H1 (cell line): Measurements from ENCODE around the gene PDCD10. TPM values are rescaled to one million over a fixed set of nuclear protein-coding genes. Genes with fewer than 3 reads are reported as not detected.

Experiments used
- CTCF ChIA-PET: fragments of 300-600 bp; sonication (Branson Sonifier 250); formaldehyde crosslinking; loops from one replicate; lab custom pipeline; 2021; ENCODE audit not compliant: partially characterized antibody; lab: Charles Lee
- POLR2A ChIA-PET: fragments of 300-600 bp; sonication (Branson Sonifier 250); formaldehyde crosslinking; loops from one replicate; lab custom pipeline; 2021; ENCODE audit warnings: inconsistent platforms; ENCODE audit not compliant: partially characterized antibody; lab: Charles Lee
- DNase-seq, 2 experiments: peaks; one replicate each; pipeline versions ENCODE4 v3.0.0 to v3.0.0-alpha.2; 2010 to 2022; ENCODE audit warnings: low spot score in 2 of 2, low read depth in 1 of 2, mixed read lengths in 1 of 2
- FAIRE-seq: peaks from 2 replicates; lab custom pipeline; 2011; peaks lifted over from hg19 to GRCh38; lab: Jason Lieb, UNC
- H2AFZ ChIP-seq: 2 replicates; pipeline ENCODE4 v1.8.1; 2012; ENCODE audit warnings: low read length, inconsistent platforms
- H2AK5ac ChIP-seq: 2 replicates; pipeline ENCODE4 v1.6.1; 2013; ENCODE audit warnings: low read depth, low read length
- H2BK120ac ChIP-seq: replicated peaks from 2 replicates; pipeline ENCODE3; 2013; ENCODE audit warnings: low read depth, low read length, inconsistent platforms
- H2BK12ac ChIP-seq: 2 replicates; pipeline ENCODE4 v1.6.1; 2013; ENCODE audit warnings: low read depth, low read length
- H2BK15ac ChIP-seq: 2 replicates; pipeline ENCODE4 v1.6.1; 2013; ENCODE audit warnings: low read length
- H2BK20ac ChIP-seq: 2 replicates; pipeline ENCODE4 v1.6.1; 2013; ENCODE audit warnings: low read length
- H2BK5ac ChIP-seq: 2 replicates; pipeline ENCODE4 v1.6.1; 2013; ENCODE audit warnings: low read depth, low read length
- H3K14ac ChIP-seq: 2 replicates; pipeline ENCODE4 v1.6.1; 2013; ENCODE audit warnings: inconsistent platforms; ENCODE audit not compliant: insufficient read length
- H3K18ac ChIP-seq: 2 replicates; pipeline ENCODE4 v1.6.1; 2013; ENCODE audit warnings: low read length; ENCODE audit errors: extremely low read depth
- H3K23ac ChIP-seq: 2 replicates; pipeline ENCODE4 v1.6.1; 2013; ENCODE audit warnings: inconsistent platforms; ENCODE audit not compliant: insufficient read length
- H3K23me2 ChIP-seq: 2 replicates; pipeline ENCODE4 v1.6.1; 2013; ENCODE audit warnings: low read depth, low read length
- H3K27ac ChIP-seq: 2 replicates; pipeline ENCODE4 v1.6.1; 2011; ENCODE audit warnings: low read depth, low read length, inconsistent platforms
- H3K27me3 ChIP-seq, 4 experiments: replicated peaks in 1 of 4; 1 replicate in 1 of 4; 2 replicates in 3 of 4; pipeline versions ENCODE4 v1.6.1 to v1.8.1; 2011 to 2013; ENCODE audit warnings: low read length in 3 of 4, mild to moderate bottlenecking in 3 of 4, inconsistent platforms in 2 of 4, mixed read lengths in 2 of 4, moderate library complexity in 1 of 4; ENCODE audit not compliant: control insufficient read depth in 3 of 4, insufficient read depth in 3 of 4; ENCODE audit errors: extremely low read depth in 1 of 4
- H3K36me3 ChIP-seq, 4 experiments: 2 replicates each; pipeline versions ENCODE4 v1.6.1 to v1.8.1; 2011 to 2013; ENCODE audit warnings: mild to moderate bottlenecking in 4 of 4, low read length in 3 of 4, moderate library complexity in 2 of 4, control low read depth in 1 of 4, inconsistent platforms in 1 of 4; ENCODE audit not compliant: insufficient read depth in 4 of 4, control insufficient read depth in 2 of 4
- H3K4ac ChIP-seq: replicated peaks from 2 replicates; pipeline ENCODE3; 2013; ENCODE audit warnings: low read length, low read depth, mixed read lengths, inconsistent platforms; ENCODE audit not compliant: insufficient read length
- H3K4me1 ChIP-seq, 4 experiments: replicated peaks in 1 of 4; 1 replicate in 1 of 4; 2 replicates in 3 of 4; pipeline versions ENCODE4 v1.6.1 to v1.8.1; 2011 to 2013; ENCODE audit warnings: low read length in 3 of 4, inconsistent platforms in 2 of 4, mixed read lengths in 1 of 4; ENCODE audit not compliant: insufficient read depth in 4 of 4, control insufficient read depth in 3 of 4
- H3K4me2 ChIP-seq, 2 experiments: 2 replicates each; pipeline versions ENCODE4 v1.6.1 to v1.8.1; 2011 to 2013; ENCODE audit warnings: low read depth in 2 of 2, low read length in 2 of 2, control low read depth in 1 of 2, inconsistent platforms in 1 of 2, mild to moderate bottlenecking in 1 of 2; ENCODE audit not compliant: insufficient read depth in 1 of 2
- H3K4me3 ChIP-seq, 4 experiments: fragments of 200-600, 300-600 bp in 1 of 4; sonication (generic), shearing (Covaris generic), sonication (Bioruptor Twin) in 1 of 4; 2 replicates each; pipeline versions ENCODE4 v1.5.1 to v1.8.1; 2011 to 2016; ENCODE audit warnings: low read length in 4 of 4, low read depth in 3 of 4, control low read depth in 2 of 4, inconsistent platforms in 2 of 4, mild to moderate bottlenecking in 2 of 4, mixed read lengths in 1 of 4, moderate library complexity in 1 of 4; ENCODE audit not compliant: insufficient read depth in 2 of 4; ENCODE audit errors: extremely low read depth in 1 of 4
- H3K56ac ChIP-seq: replicated peaks from 2 replicates; pipeline ENCODE3; 2013; ENCODE audit warnings: low read depth, mild to moderate bottlenecking, mixed read lengths, low read length, inconsistent platforms; ENCODE audit not compliant: insufficient read length
- H3K79me1 ChIP-seq: 2 replicates; pipeline ENCODE4 v1.6.1; 2013; ENCODE audit warnings: low read depth, low read length, control low read depth
- H3K79me2 ChIP-seq, 2 experiments: 2 replicates each; pipeline versions ENCODE4 v1.6.1 to v1.8.1; 2012 to 2013; ENCODE audit warnings: low read length in 2 of 2, mild to moderate bottlenecking in 2 of 2, inconsistent platforms in 1 of 2; ENCODE audit not compliant: insufficient read depth in 2 of 2, control insufficient read depth in 1 of 2
- H3K9ac ChIP-seq, 4 experiments: replicated peaks in 1 of 4; 1 replicate in 1 of 4; 2 replicates in 3 of 4; pipeline versions ENCODE4 v1.6.1 to v1.8.1; 2011 to 2013; ENCODE audit warnings: low read depth in 3 of 4, low read length in 3 of 4, control low read depth in 2 of 4, mild to moderate bottlenecking in 2 of 4, moderate library complexity in 2 of 4, inconsistent platforms in 1 of 4; ENCODE audit errors: extremely low read depth in 1 of 4
- H3K9me3 ChIP-seq, 2 experiments: 2 replicates each; pipeline versions ENCODE4 v1.6.1 to v1.8.1; 2012 to 2013; ENCODE audit warnings: mild to moderate bottlenecking in 2 of 2, moderate library complexity in 2 of 2, control low read depth in 1 of 2, inconsistent platforms in 1 of 2, low read depth in 1 of 2, low read length in 1 of 2, mixed read lengths in 1 of 2; ENCODE audit not compliant: insufficient read depth in 2 of 2
- H4K20me1 ChIP-seq, 2 experiments: replicated peaks in 1 of 2; 2 replicates each; pipeline versions ENCODE3 to v1.8.1; 2011 to 2013; ENCODE audit warnings: inconsistent platforms in 2 of 2, low read length in 2 of 2, mild to moderate bottlenecking in 1 of 2; ENCODE audit not compliant: insufficient read depth in 2 of 2, control insufficient read depth in 1 of 2
- H4K5ac ChIP-seq: 2 replicates; pipeline ENCODE4 v1.6.1; 2013; ENCODE audit warnings: low read length, low read depth, mixed read lengths, inconsistent platforms; ENCODE audit not compliant: insufficient read length
- H4K8ac ChIP-seq: 2 replicates; pipeline ENCODE4 v1.8.0; 2013; ENCODE audit warnings: mild to moderate bottlenecking, moderate library complexity, low read length, inconsistent platforms; ENCODE audit not compliant: insufficient read depth; ENCODE audit errors: extremely low read depth
- H4K91ac ChIP-seq: replicated peaks from 2 replicates; pipeline ENCODE3; 2013; ENCODE audit warnings: low read length, mixed read lengths, inconsistent platforms; ENCODE audit not compliant: insufficient read length
- BACH1 ChIP-seq: IDR thresholded peaks from 2 replicates; pipeline ENCODE4 v1.6.1; 2012; ENCODE audit warnings: low read length, improper control_type of control experiment
- CEBPB ChIP-seq: IDR thresholded peaks from 2 replicates; pipeline ENCODE4 v1.6.1; 2012; ENCODE audit warnings: low read depth, low read length
- CHD1 ChIP-seq: IDR thresholded peaks from 2 replicates; pipeline ENCODE4 v1.6.1; 2012; ENCODE audit warnings: low read depth, low read length, improper control_type of control experiment
- CREB1 ChIP-seq: IDR thresholded peaks from 2 replicates; pipeline ENCODE4 v1.6.1; 2012; ENCODE audit warnings: inconsistent platforms
- CTBP2 ChIP-seq: IDR thresholded peaks from 2 replicates; pipeline ENCODE4 v1.7.0; 2011; ENCODE audit warnings: borderline replicate concordance, mild to moderate bottlenecking, moderate library complexity, mixed read lengths, low read length; ENCODE audit not compliant: insufficient read depth, insufficient read length
- EGR1 ChIP-seq: IDR thresholded peaks from 2 replicates; pipeline ENCODE4 v1.6.1; 2011; ENCODE audit warnings: low read depth, low read length, borderline replicate concordance
- GTF2F1 ChIP-seq: IDR thresholded peaks from 2 replicates; pipeline ENCODE4 v1.6.1; 2012; ENCODE audit warnings: low read depth, low read length, improper control_type of control experiment, borderline replicate concordance
- JUN ChIP-seq: IDR thresholded peaks from 2 replicates; pipeline ENCODE4 v1.6.1; 2011; ENCODE audit warnings: low read depth, mild to moderate bottlenecking, improper control_type of control experiment, low read length
- POLR2A ChIP-seq, 2 experiments: IDR thresholded peaks; 1 replicate in 1 of 2; 2 replicates in 1 of 2; pipeline ENCODE4 v1.6.1; 2011; ENCODE audit warnings: low read depth in 2 of 2, low read length in 2 of 2, mild to moderate bottlenecking in 2 of 2; ENCODE audit errors: control extremely low read depth in 1 of 2
- POLR2AphosphoS5 ChIP-seq: IDR thresholded peaks from 2 replicates; pipeline ENCODE4 v1.6.1; 2011; ENCODE audit warnings: low read depth, low read length
- TAF1 ChIP-seq: IDR thresholded peaks from 2 replicates; pipeline ENCODE4 v1.6.1; 2011; ENCODE audit warnings: mild to moderate bottlenecking, low read depth, low read length
- YY1 ChIP-seq: IDR thresholded peaks from 2 replicates; pipeline ENCODE4 v1.6.1; 2011; ENCODE audit warnings: low read depth, mild to moderate bottlenecking, low read length
- WGBS, 2 experiments: shearing (Covaris generic) in 1 of 2; methylation state at CpG; one replicate each; pipeline versions ENCODE4 v1.1.6 to v1.1.7; 2013 to 2015; ENCODE audit warnings: low lambda C conversion rate in 2 of 2, mixed read lengths in 2 of 2, inconsistent platforms in 1 of 2, low coverage in 1 of 2, missing lambda C conversion rate in 1 of 2; ENCODE audit not compliant: insufficient replicate concordance in 2 of 2, insufficient coverage in 1 of 2, insufficient read length in 1 of 2; ENCODE audit errors: extremely low coverage in 1 of 2, missing lambda C conversion rate in 1 of 2; 5-methylcytosine and 5-hydroxymethylcytosine counted together
- polyA plus RNA-seq, 7 experiments: library from polyadenylated mRNA; depleted of rRNA in 3 of 7; stranded (reverse) in 5 of 7; unstranded in 2 of 7; fragments of >200 nt in 5 of 7; fragments of 200-250 nt in 2 of 7; gene quantifications; 1 replicate in 5 of 7; 2 replicates in 1 of 7; 4 replicates in 1 of 7; pipeline versions ENCODE4 v1.2.1 to v1.2.3, GENCODE V29; 2011 to 2013; ENCODE audit warnings: missing spikeins in 2 of 7, mixed read lengths in 2 of 7
- total RNA-seq: library from RNA; stranded (reverse); fragmentation: NEBNext Ultra II Directional; extraction: Animal tissue kit (Norgen Biotek cat#: 25700); gene quantifications from 2 replicates; pipeline ENCODE4 v1.2.1, GENCODE V29; 2021
- TF ChIP-seq, protein P1 (sequence below): IDR thresholded peaks from 2 replicates; pipeline ENCODE4 v1.6.1; 2011; ENCODE audit warnings: low read length, improper control_type of control experiment
- TF ChIP-seq, protein P2 (sequence below): IDR thresholded peaks from 2 replicates; pipeline ENCODE4 v1.6.1; 2011; ENCODE audit warnings: low read depth, mild to moderate bottlenecking, low read length; ENCODE audit not compliant: insufficient read depth

PDCD10 gene
- total and polyA plus RNA-seq, 2 of the 8 experiments (the other 6 are each of a cell fraction or from before 2014, with no cell fraction given): 52.0 to 76.6 TPM

GRCh38 chr3:167709690-167710089 is 25.0 kb downstream of the PDCD10 start:
- Histone ChIP-seq H3K27ac (no peak overlapping the region), H3K9ac (no peak overlapping the region), H3K27me3 (no peaks in the 10 kb centered on the region), H3K4me2 (no peak overlapping the region), H3K4me3 (no peak overlapping the region), H3K56ac (no peak overlapping the region), H2AFZ (no peak overlapping the region), H3K79me1 (peaks cover 2% of the 10 kb centered on the region), H2BK12ac (0 out of 2 replicates have a peak overlapping the region, but pooled peaks have one; percentile 44), H2BK20ac (no peak overlapping the region), H4K91ac (no peak overlapping the region), H3K9me3 (no peaks in the 10 kb centered on the region), H3K23ac (no peak overlapping the region), H4K5ac (no peak overlapping the region), H3K14ac (no peak overlapping the region), H3K18ac (no peak overlapping the region), H3K23me2 (no peaks in the 10 kb centered on the region), H4K8ac (no peak overlapping the region), H2BK15ac (no peak overlapping the region), H2BK120ac (no peak overlapping the region), H4K20me1 (peaks cover 0 to 2% of the 10 kb centered on the region in 2 experiments), H3K36me3 (peaks cover 2 to 30% (median 8%) of the 10 kb centered on the region in 4 experiments; a peak in 7 of 8 replicates), H3K79me2 (peaks cover 0 to 85% of the 10 kb centered on the region in 2 experiments; a peak in 3 of 4 replicates), H3K4ac (no peak overlapping the region), H3K4me1 (no peaks in the 10 kb centered on the region), H2AK5ac (no peak overlapping the region), H2BK5ac (no peak overlapping the region; the same call in 1 of the 2 replicates)
- no peak for FAIRE-seq
- WGBS, 2 experiments: 97% methylated on average over 4 of the region's 4 CpGs; no CpG with 5 or more reads in 1 of the 2 experiments
- ChIA-PET CTCF (interaction anchor here (1.6 to 2.3 kb wide), 4 partner anchors 26 to 301 kb away, joined by 4 to 5 read pairs (median 4); no protein-coding TSS in a partner anchor), POLR2A (no interaction called here)
- DNase-seq: no peak
- TF ChIP-seq CEBPB (no peak), POLR2A (IDR thresholded peaks at IDR 0.05; ENCODE audit: control extremely low read depth in 1 of 2, low read depth in 2 of 2, low read length in 2 of 2) (no peak), JUN (no peak), CREB1 (no peak), EGR1 (no peak), TAF1 (no peak), BACH1 (no peak), GTF2F1 (no peak), POLR2AphosphoS5 (no peak), YY1 (no peak), CTBP2 (no peak), CHD1 (no peak)
- TF ChIP-seq, protein P1, sequence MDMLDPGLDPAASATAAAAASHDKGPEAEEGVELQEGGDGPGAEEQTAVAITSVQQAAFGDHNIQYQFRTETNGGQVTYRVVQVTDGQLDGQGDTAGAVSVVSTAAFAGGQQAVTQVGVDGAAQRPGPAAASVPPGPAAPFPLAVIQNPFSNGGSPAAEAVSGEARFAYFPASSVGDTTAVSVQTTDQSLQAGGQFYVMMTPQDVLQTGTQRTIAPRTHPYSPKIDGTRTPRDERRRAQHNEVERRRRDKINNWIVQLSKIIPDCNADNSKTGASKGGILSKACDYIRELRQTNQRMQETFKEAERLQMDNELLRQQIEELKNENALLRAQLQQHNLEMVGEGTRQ: no peak
- TF ChIP-seq, protein P2, sequence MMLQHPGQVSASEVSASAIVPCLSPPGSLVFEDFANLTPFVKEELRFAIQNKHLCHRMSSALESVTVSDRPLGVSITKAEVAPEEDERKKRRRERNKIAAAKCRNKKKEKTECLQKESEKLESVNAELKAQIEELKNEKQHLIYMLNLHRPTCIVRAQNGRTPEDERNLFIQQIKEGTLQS: no peak
